NCI-H2227 (cell line): ENCODE data around the gene HEG1.

Experiments used
- DNase-seq: peaks from one replicate; lab custom pipeline; 2025; ENCODE audit not compliant: unreplicated experiment; lab: John Stamatoyannopoulos, UW

Gene HEG1

DNA sequence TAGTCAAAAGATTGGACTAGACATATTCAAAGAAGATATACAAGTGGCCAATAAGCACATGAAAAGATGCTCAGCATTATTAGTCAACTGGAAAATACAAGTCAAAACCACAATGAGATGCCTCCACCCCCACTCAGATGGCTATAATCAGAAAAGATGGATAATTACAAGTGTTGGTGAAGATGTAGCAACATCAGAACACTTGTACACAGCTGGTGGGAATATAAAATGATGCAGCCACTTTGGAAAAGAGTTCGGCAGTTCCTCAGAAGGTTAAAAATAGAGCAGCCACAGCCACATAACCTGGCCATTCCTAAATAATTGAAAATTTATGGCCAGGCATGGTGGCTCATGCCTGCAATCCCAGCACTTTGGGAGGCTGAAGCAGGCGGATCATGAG lies 38.4 kb downstream of the HEG1 start:
- DNase-seq: no peak

DNA sequence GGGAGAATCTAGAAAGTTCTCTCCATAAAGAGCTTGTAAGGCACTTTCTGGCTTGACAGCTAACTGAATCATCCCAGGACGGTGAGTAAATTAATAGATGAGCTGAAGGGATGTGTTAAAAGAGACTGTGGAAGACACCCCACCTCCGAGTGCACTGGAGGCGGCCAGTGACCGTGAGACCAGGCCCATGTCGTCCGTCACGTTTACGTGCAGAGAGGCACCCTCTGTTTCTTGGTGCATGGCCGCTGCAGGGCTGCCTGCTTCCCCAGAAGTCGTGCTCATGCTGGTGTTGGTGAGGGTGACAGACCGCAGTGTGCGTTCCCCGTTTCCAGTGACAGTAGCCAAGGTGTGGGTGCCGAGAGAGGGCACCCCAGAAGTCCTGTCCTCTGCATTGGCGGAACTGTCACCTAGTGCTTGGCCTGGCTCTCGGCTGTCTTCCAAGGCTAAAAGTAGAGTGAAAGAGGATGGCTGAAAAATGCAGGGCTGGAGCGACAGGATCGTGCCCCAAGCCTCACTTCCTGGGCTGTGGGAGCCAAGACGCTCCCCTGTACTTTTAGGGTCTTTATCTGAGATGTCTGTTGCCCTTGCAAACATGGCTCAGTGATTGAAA lies 41.1 kb downstream of the HEG1 start:
- no peak for DNase-seq

DNA sequence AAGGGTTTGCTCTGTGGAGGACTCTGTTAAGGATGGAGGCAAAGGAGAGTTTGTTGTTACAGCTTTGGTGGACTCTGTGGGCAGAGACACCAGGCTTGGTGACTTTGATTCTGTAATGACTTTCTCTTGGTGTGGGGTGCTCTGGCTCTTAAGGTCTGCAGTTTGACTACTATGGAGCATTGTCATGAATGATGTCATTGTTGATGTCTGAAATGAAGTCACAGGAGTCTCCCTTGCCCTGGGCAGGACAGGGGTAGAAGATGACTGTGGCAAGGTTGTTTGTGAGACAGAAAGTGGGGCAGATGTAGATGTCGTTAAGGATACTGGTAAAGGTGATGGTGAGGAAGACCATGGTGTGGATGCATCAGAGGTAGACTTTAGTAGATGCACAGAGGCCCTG lies 42.7 kb downstream of the HEG1 start:
- DNase-seq: no peak

DNA sequence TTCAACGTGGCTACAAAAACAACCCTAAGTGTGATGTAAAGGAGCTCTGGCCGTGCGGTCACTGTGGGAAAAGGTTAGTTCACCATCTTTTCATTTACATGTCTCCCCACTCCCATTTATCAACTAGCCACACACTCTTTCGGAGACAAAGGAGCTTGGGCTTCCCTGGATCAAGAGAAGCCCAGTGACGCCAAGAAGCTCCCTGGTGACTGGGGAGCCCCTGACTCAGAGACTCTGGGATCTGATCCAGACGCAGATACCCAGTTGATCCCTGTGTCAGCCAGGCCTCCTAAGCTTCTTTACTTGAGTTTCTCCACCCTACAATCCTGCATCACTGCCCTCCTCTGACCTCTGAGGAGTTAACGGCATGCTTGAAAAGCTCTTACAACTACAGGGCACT lies 43.9 kb downstream of the HEG1 start:
- DNase-seq: no peak

DNA sequence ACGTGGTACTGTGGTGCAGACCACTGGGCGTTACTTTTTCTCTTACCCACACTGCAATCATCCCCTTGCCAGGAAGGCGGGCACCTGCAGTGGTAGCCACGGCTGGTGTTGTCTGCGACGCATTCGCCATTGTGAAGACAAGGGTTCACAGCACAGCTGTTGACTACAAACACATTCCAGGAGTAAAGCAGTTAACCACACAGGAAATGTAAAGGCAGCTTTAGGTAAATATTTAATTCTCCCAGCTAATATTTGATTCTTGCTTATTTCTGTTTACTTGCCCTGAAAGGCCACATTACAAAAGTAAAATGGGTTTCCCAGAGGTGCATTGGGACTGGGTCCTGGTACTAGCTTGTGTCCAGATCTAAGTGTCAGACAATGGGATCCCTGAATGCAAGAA lies 45.4 kb downstream of the HEG1 start:
- no peak for DNase-seq

DNA sequence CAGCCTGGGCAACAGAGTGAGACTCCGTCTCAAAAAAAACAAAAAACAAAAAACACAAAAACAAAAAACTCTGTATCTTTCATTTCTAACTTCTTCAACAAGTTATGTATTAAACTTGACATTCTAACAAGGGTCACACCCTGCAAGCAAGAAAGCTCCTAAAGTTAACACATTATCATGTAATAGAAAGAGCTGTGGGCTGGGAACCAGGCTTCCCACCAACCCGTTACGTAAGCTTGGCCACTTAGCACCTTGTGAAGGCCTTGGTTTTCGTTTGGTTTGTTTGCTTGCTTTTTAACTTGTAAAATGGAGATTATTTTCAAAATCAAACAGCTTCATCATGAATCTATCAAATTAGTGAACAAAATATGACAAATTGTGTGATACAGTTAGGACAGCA lies 47.0 kb downstream of the HEG1 start:
- no peak for DNase-seq

DNA sequence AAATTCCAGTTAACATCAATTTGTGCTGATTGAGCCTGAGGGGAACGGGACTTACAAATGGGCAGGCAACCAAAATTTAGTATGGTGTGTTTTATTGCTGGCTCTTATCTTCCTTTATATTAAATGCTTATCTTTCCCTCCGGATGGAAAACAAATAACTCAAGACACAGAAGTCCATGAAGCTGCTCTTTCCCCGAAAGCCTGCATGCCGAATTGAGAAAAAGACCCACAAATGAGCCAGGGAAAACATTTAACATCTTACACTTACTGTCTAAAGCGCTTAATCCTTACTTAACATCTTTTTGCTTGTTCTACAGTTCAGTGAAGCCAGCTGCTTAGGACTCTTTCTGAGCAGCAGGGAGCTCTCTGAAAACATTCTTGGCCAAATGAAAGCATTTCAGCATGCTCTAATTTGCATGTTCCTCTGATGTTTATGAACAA lies 49.5 kb downstream of the HEG1 start:
- no peak for DNase-seq

DNA sequence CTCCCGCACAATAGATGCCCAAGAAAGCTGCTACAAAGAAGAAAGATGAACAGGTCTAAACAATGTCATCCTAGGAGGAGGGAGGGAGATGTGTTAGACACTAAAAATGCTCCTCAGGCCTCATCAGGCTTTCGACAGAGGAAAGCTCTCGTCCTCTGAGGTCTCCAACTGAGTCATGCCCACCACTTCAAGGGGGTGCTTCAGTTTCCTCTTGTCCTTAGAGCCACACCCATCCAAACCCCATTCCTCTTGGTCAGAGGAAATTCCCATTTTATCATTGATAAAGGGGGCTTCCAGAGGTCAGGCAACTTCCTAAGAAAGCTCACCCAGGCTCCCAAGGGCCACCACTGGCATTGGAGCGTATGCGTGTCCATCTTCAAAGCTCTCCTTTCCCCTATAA lies 50.1 kb downstream of the HEG1 start:
- no peak for DNase-seq

DNA sequence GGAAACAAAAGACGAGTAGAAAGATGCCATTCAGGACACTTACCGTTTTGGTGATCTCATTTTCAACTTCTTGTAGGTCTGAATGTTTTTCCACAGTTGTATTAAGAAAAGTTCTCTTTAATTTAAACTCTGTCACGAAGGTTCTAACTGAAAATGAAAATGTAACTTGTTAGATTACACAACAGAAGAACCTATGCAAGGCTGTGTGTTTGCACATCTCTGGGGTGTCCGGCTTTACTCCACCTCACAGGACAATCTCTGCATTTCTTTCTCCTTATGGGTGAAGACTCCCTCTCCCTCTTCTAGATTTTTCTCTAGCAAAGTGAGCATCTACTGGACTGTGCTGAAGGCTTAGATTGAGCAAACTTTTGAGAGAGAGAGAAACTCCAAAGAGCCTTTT lies 50.6 kb downstream of the HEG1 start:
- no peak for DNase-seq

DNA sequence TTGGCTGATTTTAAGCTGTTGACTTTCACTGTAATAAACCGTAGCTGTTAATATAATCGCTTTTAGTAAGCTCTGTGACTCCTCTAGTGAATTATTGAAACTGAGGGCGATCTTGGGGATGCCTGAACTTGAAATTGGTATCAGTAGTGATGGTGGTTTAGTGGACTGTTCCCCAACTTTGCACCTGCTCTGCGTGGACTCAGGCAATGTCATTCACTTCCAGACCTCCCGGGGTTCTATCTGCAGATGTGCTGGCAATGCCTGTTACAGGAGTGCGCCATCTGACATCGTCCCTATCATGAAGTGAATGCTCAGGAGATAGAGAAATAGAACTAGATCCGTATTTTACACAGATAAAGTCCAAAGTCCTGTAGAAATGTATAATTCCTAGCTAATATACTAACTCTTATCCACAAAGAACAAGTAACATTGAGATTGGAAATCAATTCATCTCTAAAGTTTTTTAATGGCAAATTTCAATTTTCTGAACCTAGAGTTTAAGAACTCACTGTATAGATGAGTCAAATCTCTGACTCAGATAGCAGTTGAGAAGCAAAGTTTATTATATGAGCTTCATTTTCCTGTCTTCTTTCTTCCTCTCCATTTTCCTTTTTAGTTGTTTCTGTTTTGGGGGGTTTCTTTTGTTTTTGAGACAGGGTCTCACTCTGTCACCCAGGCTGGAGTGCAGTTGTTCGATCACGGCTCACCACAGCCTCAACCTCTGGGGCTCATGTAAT lies 51.8 kb downstream of the HEG1 start:
- no peak for DNase-seq

DNA sequence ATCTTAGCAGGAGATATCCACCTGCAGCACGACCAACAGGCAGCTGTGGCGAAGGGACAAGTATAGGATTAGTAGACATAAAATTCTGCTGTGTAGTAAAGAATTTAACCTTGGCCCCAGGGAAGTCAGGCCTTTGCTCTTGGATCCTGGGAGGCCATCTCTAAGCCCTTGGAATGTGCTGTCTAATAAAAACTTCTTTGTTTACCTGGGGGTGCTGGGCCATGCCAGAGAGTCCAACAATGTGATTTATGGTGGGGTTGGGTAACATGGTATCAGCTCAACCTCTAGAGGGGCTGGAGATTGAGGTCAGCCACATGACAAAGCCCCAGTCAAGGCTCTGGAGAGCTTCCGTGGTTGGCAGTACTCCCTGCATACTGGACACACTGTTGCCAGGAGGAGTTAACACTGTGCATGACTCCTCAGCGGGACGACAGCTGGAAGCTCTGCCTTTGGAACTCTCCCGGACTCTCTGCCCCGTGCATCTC lies 52.4 kb downstream of the HEG1 start:
- DNase-seq: no peak

DNA sequence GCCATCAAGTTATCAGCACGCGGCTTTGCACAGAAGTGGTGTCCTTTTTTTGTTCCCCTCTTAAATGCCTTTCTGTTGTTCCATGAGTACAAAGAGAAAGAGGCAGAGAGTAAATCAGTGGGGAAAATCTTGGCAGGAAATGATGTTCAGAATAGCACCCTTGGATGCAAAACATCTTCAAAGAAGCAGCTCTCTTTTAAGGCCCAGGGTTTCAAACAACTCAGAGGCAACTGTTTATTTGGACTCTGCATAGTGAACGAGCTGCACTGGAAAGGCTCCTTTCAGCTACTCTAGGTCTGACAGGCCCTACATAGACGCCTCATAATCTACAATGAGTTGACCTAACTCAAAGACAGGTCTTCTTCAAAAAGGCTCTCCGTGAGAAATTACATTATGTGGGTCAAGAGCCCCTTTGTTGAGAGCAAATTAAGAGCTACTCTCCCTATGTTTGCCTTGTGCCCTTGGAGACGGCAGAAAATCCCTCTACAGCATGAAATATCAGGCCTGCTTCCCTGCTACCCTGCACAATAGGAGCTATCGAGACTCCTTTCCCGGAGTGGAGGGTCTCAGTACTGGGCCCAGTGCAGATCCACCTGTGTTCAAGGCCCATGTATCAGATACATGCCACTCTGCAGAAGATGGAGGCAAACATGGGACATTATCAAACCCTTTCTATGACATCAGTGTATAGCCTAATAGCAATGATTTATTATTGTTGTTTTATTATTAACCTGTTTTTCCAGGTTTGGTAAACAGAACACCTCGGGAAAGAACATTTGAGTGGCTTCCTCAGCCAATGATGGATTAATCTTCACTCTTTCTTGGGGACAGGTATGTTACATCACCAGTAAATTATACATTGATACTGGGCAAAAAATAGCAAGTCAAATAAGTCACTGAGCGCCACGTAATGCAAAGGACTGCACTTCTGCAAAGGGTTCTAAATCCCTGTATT lies 53.1 kb downstream of the HEG1 start:
- peak; percentile 75 for DNase-seq

DNA sequence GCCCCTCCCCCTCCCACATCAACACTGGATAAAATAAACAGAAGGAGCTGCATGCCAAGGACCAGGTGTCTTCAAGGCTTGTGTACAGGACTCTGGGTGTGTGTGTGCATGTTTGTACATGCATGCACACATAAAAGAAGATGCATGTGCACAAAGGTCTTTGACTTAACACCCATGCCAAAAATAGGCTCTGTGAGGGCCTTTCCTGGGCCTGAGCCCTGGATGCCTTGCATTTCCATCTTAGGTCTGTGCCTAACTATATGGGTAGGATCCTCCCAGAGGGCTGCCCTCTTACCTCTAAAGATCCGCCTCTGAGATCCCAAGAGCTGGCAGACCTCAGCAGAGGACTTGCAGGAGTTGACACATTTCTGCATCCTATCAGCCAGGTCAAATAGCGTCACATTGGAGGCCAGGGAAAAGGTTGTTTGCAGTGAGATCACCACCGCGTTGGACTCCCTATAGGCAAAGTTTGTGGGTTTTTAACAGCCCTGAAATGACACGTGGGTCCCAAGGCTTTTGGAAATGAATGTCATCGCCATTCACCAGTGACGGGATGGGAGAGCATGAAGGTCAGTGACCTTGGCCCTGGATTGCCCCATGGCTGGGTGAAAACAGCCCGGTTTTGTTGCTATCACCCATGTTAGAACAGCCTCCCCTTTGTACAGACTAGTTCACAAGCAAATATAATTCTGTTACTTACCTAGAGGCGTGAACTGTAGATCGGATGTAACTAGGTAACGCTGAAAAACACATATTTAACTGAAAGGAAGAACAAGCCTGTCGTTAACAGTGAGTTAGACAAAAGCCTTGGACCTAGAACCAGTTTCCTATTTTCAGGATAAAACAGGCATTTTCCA lies 54.0 kb downstream of the HEG1 start:
- peak; percentile 13 for DNase-seq

DNA sequence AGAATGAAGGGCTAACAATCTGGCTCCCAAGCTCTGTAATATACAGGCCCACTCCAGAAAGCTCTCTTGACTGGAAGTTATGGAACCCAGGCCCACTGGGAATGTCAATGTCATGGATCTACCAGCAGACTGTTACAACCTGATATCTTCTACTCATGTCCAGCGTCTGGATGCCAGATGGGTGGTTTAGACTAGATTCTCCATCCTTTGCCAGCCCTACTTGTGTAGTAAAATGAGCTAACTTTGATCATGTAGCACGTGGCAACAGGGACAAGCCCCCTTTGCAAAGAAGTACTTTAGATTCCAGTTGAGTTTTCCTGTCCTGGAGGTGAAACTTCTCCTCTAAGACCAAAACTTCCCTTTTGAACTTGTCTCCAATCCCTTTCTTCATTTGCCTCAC lies 55.1 kb downstream of the HEG1 start:
- DNase-seq: no peak

DNA sequence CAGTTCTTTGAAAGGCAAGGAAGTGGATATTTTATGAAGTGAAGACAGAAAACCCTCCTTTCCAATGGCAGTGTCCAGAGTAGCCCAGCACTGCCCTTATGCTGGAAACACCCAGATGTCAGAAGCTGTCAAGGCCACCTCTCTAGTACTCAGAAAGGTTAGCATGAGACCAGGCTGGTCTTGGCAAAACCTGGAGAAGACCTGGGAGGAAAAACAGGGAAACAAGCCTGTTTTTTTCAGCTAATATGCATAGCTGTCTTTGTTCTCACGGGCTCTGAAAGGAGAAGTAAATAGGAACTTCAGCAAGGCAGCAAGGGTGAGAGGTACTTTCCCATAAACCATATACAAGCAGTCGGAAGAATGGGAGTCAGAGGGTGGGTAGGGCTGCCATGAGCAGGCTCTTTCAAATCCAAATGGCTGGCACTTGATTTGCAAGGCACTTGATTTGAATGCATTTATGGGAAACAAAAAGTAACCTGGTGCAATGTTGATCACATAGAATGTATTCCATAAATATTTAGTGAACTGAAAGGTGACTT lies 55.8 kb downstream of the HEG1 start:
- no peak for DNase-seq

DNA sequence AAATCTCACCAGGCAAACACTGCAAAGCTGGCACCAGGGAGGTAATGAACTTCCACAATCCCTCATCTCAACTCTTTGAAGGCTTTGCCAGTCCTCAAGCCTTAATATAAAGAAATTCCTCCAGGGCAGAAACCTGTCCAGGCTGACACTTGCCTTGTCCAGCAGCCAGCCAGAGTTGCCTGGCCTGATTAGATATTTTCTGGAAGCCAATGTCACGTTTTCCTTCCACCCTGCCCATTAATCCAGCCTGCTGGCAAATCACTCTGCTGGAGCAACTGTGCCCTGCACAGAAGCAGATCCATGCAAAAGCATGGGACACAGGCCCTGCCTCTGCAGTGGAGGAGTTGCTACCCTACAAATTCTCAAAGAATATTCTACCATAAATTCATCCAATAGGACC lies 56.5 kb downstream of the HEG1 start:
- no peak for DNase-seq

DNA sequence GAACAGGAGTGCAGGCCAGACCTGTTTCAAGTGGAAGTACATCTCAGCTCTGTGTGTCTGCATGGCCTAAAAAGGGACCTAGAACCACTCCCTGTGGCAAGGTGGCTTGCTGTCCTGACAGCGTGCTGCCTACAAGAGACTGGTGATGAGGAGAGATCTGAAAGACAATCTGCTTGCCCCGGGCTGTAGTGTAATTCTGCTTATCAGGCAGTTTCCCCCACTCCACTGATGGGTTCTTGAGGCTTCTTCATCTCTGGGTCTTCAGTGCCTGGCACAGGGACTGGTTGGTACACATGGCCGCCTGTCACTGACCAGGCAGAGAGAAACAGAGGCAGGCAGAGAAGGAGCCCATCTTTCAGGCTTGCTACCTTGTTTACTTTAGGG lies 57.6 kb downstream of the HEG1 start:
- DNase-seq: no peak

DNA sequence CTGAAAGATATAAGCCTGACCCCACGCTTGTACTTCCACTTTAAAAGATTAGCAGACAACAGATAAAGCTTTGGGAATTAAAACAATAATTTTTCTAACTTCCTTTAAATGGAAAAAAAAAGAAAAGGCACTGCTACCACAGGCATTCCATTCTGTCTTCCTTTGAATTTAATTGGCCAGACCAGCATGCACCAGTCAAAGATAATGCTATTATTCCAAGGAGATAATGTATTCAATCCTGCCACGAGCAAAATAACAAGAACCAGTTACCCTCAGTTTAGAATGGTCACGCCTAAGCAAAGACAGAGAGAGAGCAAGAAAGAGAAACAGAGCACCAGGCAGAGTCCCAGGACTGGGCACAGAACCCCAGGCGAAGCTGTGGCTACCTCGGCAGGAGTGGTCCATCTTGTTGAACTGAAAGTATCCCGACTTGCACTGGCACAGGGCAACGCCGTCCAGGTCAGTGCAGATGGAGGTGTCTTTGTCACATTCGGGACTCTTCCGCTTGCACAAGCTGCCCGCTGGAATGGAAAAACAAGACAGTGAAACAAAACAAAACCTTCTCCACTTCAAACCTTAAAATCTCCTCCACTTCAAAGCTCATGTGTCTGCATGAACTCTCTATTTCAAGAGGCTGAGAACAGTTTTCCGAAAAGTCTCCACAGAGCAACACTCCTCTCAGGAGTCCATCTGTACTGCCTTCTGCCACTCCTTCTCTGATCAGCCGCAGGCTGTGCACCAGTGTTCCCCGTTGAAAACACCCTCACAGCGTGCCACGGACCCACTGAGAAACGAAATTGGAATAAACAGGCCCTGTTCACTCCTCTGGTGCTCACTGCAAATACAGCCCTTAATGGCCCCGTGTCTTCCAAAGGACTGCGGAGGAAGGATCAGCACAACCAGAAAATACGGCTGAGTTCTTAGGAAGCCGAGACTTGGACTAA lies 58.2 kb downstream of the HEG1 start:
- DNase-seq: no peak

DNA sequence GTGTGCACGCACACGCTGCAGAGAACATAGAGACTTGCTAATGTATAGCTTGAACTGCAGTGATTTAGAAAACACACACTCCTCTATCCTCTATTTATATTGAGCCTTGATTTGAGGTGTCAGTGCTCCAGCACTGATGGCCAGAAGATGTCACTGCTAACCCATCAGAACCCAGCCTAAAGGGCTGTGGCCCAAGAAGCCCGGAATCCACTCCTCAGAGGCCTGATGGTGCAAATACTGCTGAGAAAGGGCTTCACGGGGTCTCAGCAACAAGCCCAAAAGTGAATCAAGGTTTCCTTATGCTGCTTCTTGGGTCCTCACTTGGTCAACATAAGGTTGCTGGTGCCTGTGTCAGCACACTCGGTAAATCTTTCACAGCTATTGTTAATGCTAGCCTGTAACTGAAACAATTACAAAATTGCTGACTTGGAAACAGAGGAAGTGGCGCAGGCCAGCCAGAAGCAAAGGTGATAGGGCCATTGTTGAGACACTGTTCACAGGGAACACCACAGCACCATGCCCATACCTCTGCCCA lies 60.3 kb downstream of the HEG1 start:
- DNase-seq: peak; percentile 57
